H1 (cell line): ENCODE results near the gene PI4KA. TPM values are rescaled to one million over a fixed set of nuclear protein-coding genes. Genes with fewer than 3 reads are reported as not detected.

Source experiments
- CTCF ChIA-PET: fragments of 300-600 bp; sonication (Branson Sonifier 250); formaldehyde crosslinking; loops from one replicate; lab custom pipeline; 2021; ENCODE audit not compliant: partially characterized antibody; lab: Charles Lee
- POLR2A ChIA-PET: fragments of 300-600 bp; sonication (Branson Sonifier 250); formaldehyde crosslinking; loops from one replicate; lab custom pipeline; 2021; ENCODE audit warnings: inconsistent platforms; ENCODE audit not compliant: partially characterized antibody; lab: Charles Lee
- DNase-seq, 2 experiments: peaks; one replicate each; pipeline versions ENCODE4 v3.0.0 to v3.0.0-alpha.2; 2010 to 2022; ENCODE audit warnings: low spot score in 2 of 2, low read depth in 1 of 2, mixed read lengths in 1 of 2
- FAIRE-seq: peaks from 2 replicates; lab custom pipeline; 2011; peaks lifted over from hg19 to GRCh38; lab: Jason Lieb, UNC
- H2AFZ ChIP-seq: 2 replicates; pipeline ENCODE4 v1.8.1; 2012; ENCODE audit warnings: low read length, inconsistent platforms
- H2AK5ac ChIP-seq: 2 replicates; pipeline ENCODE4 v1.6.1; 2013; ENCODE audit warnings: low read depth, low read length
- H2BK120ac ChIP-seq: replicated peaks from 2 replicates; pipeline ENCODE3; 2013; ENCODE audit warnings: low read depth, low read length, inconsistent platforms
- H2BK12ac ChIP-seq: 2 replicates; pipeline ENCODE4 v1.6.1; 2013; ENCODE audit warnings: low read depth, low read length
- H2BK15ac ChIP-seq: 2 replicates; pipeline ENCODE4 v1.6.1; 2013; ENCODE audit warnings: low read length
- H2BK20ac ChIP-seq: 2 replicates; pipeline ENCODE4 v1.6.1; 2013; ENCODE audit warnings: low read length
- H2BK5ac ChIP-seq: 2 replicates; pipeline ENCODE4 v1.6.1; 2013; ENCODE audit warnings: low read depth, low read length
- H3K14ac ChIP-seq: 2 replicates; pipeline ENCODE4 v1.6.1; 2013; ENCODE audit warnings: inconsistent platforms; ENCODE audit not compliant: insufficient read length
- H3K18ac ChIP-seq: 2 replicates; pipeline ENCODE4 v1.6.1; 2013; ENCODE audit warnings: low read length; ENCODE audit errors: extremely low read depth
- H3K23ac ChIP-seq: 2 replicates; pipeline ENCODE4 v1.6.1; 2013; ENCODE audit warnings: inconsistent platforms; ENCODE audit not compliant: insufficient read length
- H3K23me2 ChIP-seq: 2 replicates; pipeline ENCODE4 v1.6.1; 2013; ENCODE audit warnings: low read depth, low read length
- H3K27ac ChIP-seq: 2 replicates; pipeline ENCODE4 v1.6.1; 2011; ENCODE audit warnings: low read depth, low read length, inconsistent platforms
- H3K27me3 ChIP-seq, 4 experiments: replicated peaks in 1 of 4; 1 replicate in 1 of 4; 2 replicates in 3 of 4; pipeline versions ENCODE4 v1.6.1 to v1.8.1; 2011 to 2013; ENCODE audit warnings: low read length in 3 of 4, mild to moderate bottlenecking in 3 of 4, inconsistent platforms in 2 of 4, mixed read lengths in 2 of 4, moderate library complexity in 1 of 4; ENCODE audit not compliant: control insufficient read depth in 3 of 4, insufficient read depth in 3 of 4; ENCODE audit errors: extremely low read depth in 1 of 4
- H3K36me3 ChIP-seq, 4 experiments: 2 replicates each; pipeline versions ENCODE4 v1.6.1 to v1.8.1; 2011 to 2013; ENCODE audit warnings: mild to moderate bottlenecking in 4 of 4, low read length in 3 of 4, moderate library complexity in 2 of 4, control low read depth in 1 of 4, inconsistent platforms in 1 of 4; ENCODE audit not compliant: insufficient read depth in 4 of 4, control insufficient read depth in 2 of 4
- H3K4ac ChIP-seq: replicated peaks from 2 replicates; pipeline ENCODE3; 2013; ENCODE audit warnings: low read length, low read depth, mixed read lengths, inconsistent platforms; ENCODE audit not compliant: insufficient read length
- H3K4me1 ChIP-seq, 4 experiments: replicated peaks in 1 of 4; 1 replicate in 1 of 4; 2 replicates in 3 of 4; pipeline versions ENCODE4 v1.6.1 to v1.8.1; 2011 to 2013; ENCODE audit warnings: low read length in 3 of 4, inconsistent platforms in 2 of 4, mixed read lengths in 1 of 4; ENCODE audit not compliant: insufficient read depth in 4 of 4, control insufficient read depth in 3 of 4
- H3K4me2 ChIP-seq, 2 experiments: 2 replicates each; pipeline versions ENCODE4 v1.6.1 to v1.8.1; 2011 to 2013; ENCODE audit warnings: low read depth in 2 of 2, low read length in 2 of 2, control low read depth in 1 of 2, inconsistent platforms in 1 of 2, mild to moderate bottlenecking in 1 of 2; ENCODE audit not compliant: insufficient read depth in 1 of 2
- H3K4me3 ChIP-seq, 4 experiments: fragments of 200-600, 300-600 bp in 1 of 4; sonication (generic), shearing (Covaris generic), sonication (Bioruptor Twin) in 1 of 4; 2 replicates each; pipeline versions ENCODE4 v1.5.1 to v1.8.1; 2011 to 2016; ENCODE audit warnings: low read length in 4 of 4, low read depth in 3 of 4, control low read depth in 2 of 4, inconsistent platforms in 2 of 4, mild to moderate bottlenecking in 2 of 4, mixed read lengths in 1 of 4, moderate library complexity in 1 of 4; ENCODE audit not compliant: insufficient read depth in 2 of 4; ENCODE audit errors: extremely low read depth in 1 of 4
- H3K56ac ChIP-seq: replicated peaks from 2 replicates; pipeline ENCODE3; 2013; ENCODE audit warnings: low read depth, mild to moderate bottlenecking, mixed read lengths, low read length, inconsistent platforms; ENCODE audit not compliant: insufficient read length
- H3K79me1 ChIP-seq: 2 replicates; pipeline ENCODE4 v1.6.1; 2013; ENCODE audit warnings: low read depth, low read length, control low read depth
- H3K79me2 ChIP-seq, 2 experiments: 2 replicates each; pipeline versions ENCODE4 v1.6.1 to v1.8.1; 2012 to 2013; ENCODE audit warnings: low read length in 2 of 2, mild to moderate bottlenecking in 2 of 2, inconsistent platforms in 1 of 2; ENCODE audit not compliant: insufficient read depth in 2 of 2, control insufficient read depth in 1 of 2
- H3K9ac ChIP-seq, 4 experiments: replicated peaks in 1 of 4; 1 replicate in 1 of 4; 2 replicates in 3 of 4; pipeline versions ENCODE4 v1.6.1 to v1.8.1; 2011 to 2013; ENCODE audit warnings: low read depth in 3 of 4, low read length in 3 of 4, control low read depth in 2 of 4, mild to moderate bottlenecking in 2 of 4, moderate library complexity in 2 of 4, inconsistent platforms in 1 of 4; ENCODE audit errors: extremely low read depth in 1 of 4
- H3K9me3 ChIP-seq, 2 experiments: 2 replicates each; pipeline versions ENCODE4 v1.6.1 to v1.8.1; 2012 to 2013; ENCODE audit warnings: mild to moderate bottlenecking in 2 of 2, moderate library complexity in 2 of 2, control low read depth in 1 of 2, inconsistent platforms in 1 of 2, low read depth in 1 of 2, low read length in 1 of 2, mixed read lengths in 1 of 2; ENCODE audit not compliant: insufficient read depth in 2 of 2
- H4K20me1 ChIP-seq, 2 experiments: replicated peaks in 1 of 2; 2 replicates each; pipeline versions ENCODE3 to v1.8.1; 2011 to 2013; ENCODE audit warnings: inconsistent platforms in 2 of 2, low read length in 2 of 2, mild to moderate bottlenecking in 1 of 2; ENCODE audit not compliant: insufficient read depth in 2 of 2, control insufficient read depth in 1 of 2
- H4K5ac ChIP-seq: 2 replicates; pipeline ENCODE4 v1.6.1; 2013; ENCODE audit warnings: low read length, low read depth, mixed read lengths, inconsistent platforms; ENCODE audit not compliant: insufficient read length
- H4K8ac ChIP-seq: 2 replicates; pipeline ENCODE4 v1.8.0; 2013; ENCODE audit warnings: mild to moderate bottlenecking, moderate library complexity, low read length, inconsistent platforms; ENCODE audit not compliant: insufficient read depth; ENCODE audit errors: extremely low read depth
- H4K91ac ChIP-seq: replicated peaks from 2 replicates; pipeline ENCODE3; 2013; ENCODE audit warnings: low read length, mixed read lengths, inconsistent platforms; ENCODE audit not compliant: insufficient read length
- CREB1 ChIP-seq: IDR thresholded peaks from 2 replicates; pipeline ENCODE4 v1.6.1; 2012; ENCODE audit warnings: inconsistent platforms
- E2F6 ChIP-seq: IDR thresholded peaks from 2 replicates; pipeline ENCODE4 v1.6.1; 2012; ENCODE audit warnings: inconsistent platforms
- KDM5A ChIP-seq: fragments of 200-600 bp; IDR thresholded peaks from 2 replicates; pipeline ENCODE4 v1.7.1; 2012; ENCODE audit warnings: mild to moderate bottlenecking, low read length, inconsistent platforms, mixed read lengths
- POLR2A ChIP-seq, 2 experiments: IDR thresholded peaks; 1 replicate in 1 of 2; 2 replicates in 1 of 2; pipeline ENCODE4 v1.6.1; 2011; ENCODE audit warnings: low read depth in 2 of 2, low read length in 2 of 2, mild to moderate bottlenecking in 2 of 2; ENCODE audit errors: control extremely low read depth in 1 of 2
- RAD21 ChIP-seq, 2 experiments: IDR thresholded peaks in 1 of 2; conservative IDR thresholded peaks in 1 of 2; 2 replicates each; pipeline ENCODE4 v1.6.1; 2011; ENCODE audit warnings: low read depth in 2 of 2, low read length in 2 of 2, improper control_type of control experiment in 1 of 2, inconsistent platforms in 1 of 2, mild to moderate bottlenecking in 1 of 2, moderate library complexity in 1 of 2
- TBP ChIP-seq: IDR thresholded peaks from 2 replicates; pipeline ENCODE4 v1.6.1; 2011; ENCODE audit warnings: low read depth, low read length, improper control_type of control experiment
- WGBS, 2 experiments: shearing (Covaris generic) in 1 of 2; methylation state at CpG; one replicate each; pipeline versions ENCODE4 v1.1.6 to v1.1.7; 2013 to 2015; ENCODE audit warnings: low lambda C conversion rate in 2 of 2, mixed read lengths in 2 of 2, inconsistent platforms in 1 of 2, low coverage in 1 of 2, missing lambda C conversion rate in 1 of 2; ENCODE audit not compliant: insufficient replicate concordance in 2 of 2, insufficient coverage in 1 of 2, insufficient read length in 1 of 2; ENCODE audit errors: extremely low coverage in 1 of 2, missing lambda C conversion rate in 1 of 2; 5-methylcytosine and 5-hydroxymethylcytosine counted together
- polyA plus RNA-seq, 7 experiments: library from polyadenylated mRNA; depleted of rRNA in 3 of 7; stranded (reverse) in 5 of 7; unstranded in 2 of 7; fragments of >200 nt in 5 of 7; fragments of 200-250 nt in 2 of 7; gene quantifications; 1 replicate in 5 of 7; 2 replicates in 1 of 7; 4 replicates in 1 of 7; pipeline versions ENCODE4 v1.2.1 to v1.2.3, GENCODE V29; 2011 to 2013; ENCODE audit warnings: missing spikeins in 2 of 7, mixed read lengths in 2 of 7
- total RNA-seq: library from RNA; stranded (reverse); fragmentation: NEBNext Ultra II Directional; extraction: Animal tissue kit (Norgen Biotek cat#: 25700); gene quantifications from 2 replicates; pipeline ENCODE4 v1.2.1, GENCODE V29; 2021

Gene PI4KA
- total and polyA plus RNA-seq, 2 of the 8 experiments (the other 6 are each of a cell fraction or from before 2014, with no cell fraction given): 22.5 to 37.7 TPM

GRCh38 chr22:20906387-20906767 is 47.8 kb upstream of the PI4KA start:
- Histone ChIP-seq H3K9me3 (no peaks in the 10 kb centered on the region), H2BK12ac (no peak overlapping the region), H3K14ac (no peak overlapping the region), H3K4ac (no peak overlapping the region), H3K9ac (no peak overlapping the region), H3K23me2 (no peaks in the 10 kb centered on the region), H4K8ac (no peak overlapping the region), H3K4me3 (no peak overlapping the region), H4K91ac (no peak overlapping the region), H2AK5ac (no peak overlapping the region), H4K20me1 (no peaks in the 10 kb centered on the region), H2BK120ac (no peak overlapping the region), H3K36me3 (no peaks in the 10 kb centered on the region), H2AFZ (no peak overlapping the region), H3K56ac (no peak overlapping the region), H2BK5ac (no peak overlapping the region), H3K23ac (no peak overlapping the region), H3K27me3 (no peaks in the 10 kb centered on the region), H3K79me2 (no peaks in the 10 kb centered on the region), H3K4me1 (no peaks in the 10 kb centered on the region), H3K4me2 (no peak overlapping the region), H3K27ac (no peak overlapping the region), H2BK15ac (no peak overlapping the region), H3K18ac (no peak overlapping the region), H2BK20ac (no peak overlapping the region), H4K5ac (no peak overlapping the region), H3K79me1 (no peaks in the 10 kb centered on the region)
- ChIA-PET POLR2A (interaction anchor here (0.5 kb wide), 1 partner anchor 16 kb away, joined by 3 read pairs; no protein-coding TSS in a partner anchor), CTCF (interaction anchor here (0.9 to 1.6 kb wide), 5 partner anchors 9 to 539 kb away, joined by 3 read pairs; no protein-coding TSS in a partner anchor)
- WGBS, 2 experiments: 79% methylated on average over 3 of the region's 3 CpGs; no CpG with 5 or more reads in 1 of the 2 experiments
- DNase-seq: no peak
- no peak for FAIRE-seq
- no peak for TF ChIP-seq POLR2A (IDR thresholded peaks at IDR 0.05; ENCODE audit: control extremely low read depth in 1 of 2, low read depth in 2 of 2, low read length in 2 of 2)
- TF ChIP-seq RAD21 (IDR thresholded peaks at IDR 0.05 in 1 of 2, conservative IDR thresholded peaks at IDR 0.05 in 1 of 2; ENCODE audit: low read depth in 2 of 2, low read length in 2 of 2): no peak
- TF ChIP-seq E2F6: no peak
- no peak for TF ChIP-seq TBP
- no peak for TF ChIP-seq KDM5A
- no peak for TF ChIP-seq CREB1
